SK-N-SH treated with all-trans-retinoic acid at 6 μM for 48 hours (cell line): ENCODE results near the gene DNM2.
"Not testable (repeated sequence)": the region's sequence is repeated elsewhere in the genome, so short reads cannot be mapped to it uniquely, and the experiment has no call there.

Source experiments
- ATAC-seq: fragments of 200-7000 bp; cut with Tn5 transposase; 3 replicates; pipeline ENCODE4 v1.9.1; 2020; ENCODE audit warnings: mild to moderate bottlenecking, moderate library complexity
- ARNTL ChIP-seq: fragments of 450-650 bp; formaldehyde crosslinking; IDR thresholded peaks from 2 replicates; pipeline ENCODE4 v1.5.0; 2020; ENCODE audit warnings: low read depth, mild to moderate bottlenecking, moderate library complexity, borderline replicate concordance
- BACH2 ChIP-seq: fragments of 250-450 bp; sonication (Bioruptor Pico); IDR thresholded peaks from 2 replicates; pipeline ENCODE4 v1.9.0; 2021; ENCODE audit warnings: mild to moderate bottlenecking, borderline replicate concordance
- CSDC2 ChIP-seq: fragments of 250-450 bp; sonication (Bioruptor Pico); IDR thresholded peaks from 2 replicates; pipeline ENCODE4 v1.5.0; 2020; ENCODE audit warnings: mild to moderate bottlenecking, moderate library complexity
- GLIS3 ChIP-seq: fragments of 250-450 bp; sonication (Bioruptor Pico); IDR thresholded peaks from 2 replicates; pipeline ENCODE4 v1.5.0; 2020; ENCODE audit warnings: mild to moderate bottlenecking, moderate library complexity
- ISL1 ChIP-seq: fragments of 250-450 bp; sonication (Bioruptor Pico); IDR thresholded peaks from 2 replicates; pipeline ENCODE4 v2.1.2; 2022; ENCODE audit warnings: mild to moderate bottlenecking, moderate library complexity
- OSR1 ChIP-seq: fragments of 250-450 bp; sonication (Bioruptor Pico); IDR thresholded peaks from 2 replicates; pipeline ENCODE4 v1.8.0; 2022; ENCODE audit warnings: moderate library complexity, mild to moderate bottlenecking, inconsistent platforms
- PATZ1 ChIP-seq: fragments of 250-450 bp; sonication (Bioruptor Pico); IDR thresholded peaks from 2 replicates; pipeline ENCODE4 v1.8.0; 2020; ENCODE audit warnings: mild to moderate bottlenecking, moderate library complexity, borderline replicate concordance
- POU6F1 ChIP-seq: fragments of 250-450 bp; sonication (Bioruptor Pico); IDR thresholded peaks from 2 replicates; pipeline ENCODE4 v1.8.0; 2021; ENCODE audit warnings: low read depth, mild to moderate bottlenecking, moderate library complexity, borderline replicate concordance
- PPARA ChIP-seq: fragments of 250-450 bp; sonication (Bioruptor Pico); IDR thresholded peaks from 2 replicates; pipeline ENCODE4 v1.5.0; 2020; ENCODE audit warnings: mild to moderate bottlenecking, borderline replicate concordance
- RARB ChIP-seq: fragments of 250-450 bp; sonication (Bioruptor Pico); IDR thresholded peaks from 2 replicates; pipeline ENCODE4 v1.8.0; 2021; ENCODE audit warnings: mild to moderate bottlenecking, moderate library complexity
- SNAI2 ChIP-seq: fragments of 250-450 bp; sonication (Bioruptor Pico); IDR thresholded peaks from 2 replicates; pipeline ENCODE4 v1.5.0; 2020; ENCODE audit warnings: mild to moderate bottlenecking, moderate library complexity
- TCF4 ChIP-seq: fragments of 250-450 bp; sonication (Bioruptor Pico); IDR thresholded peaks from 2 replicates; pipeline ENCODE4 v1.8.0; 2021; ENCODE audit warnings: mild to moderate bottlenecking, moderate library complexity, borderline replicate concordance
- TOX ChIP-seq: fragments of 250-450 bp; sonication (Bioruptor Pico); IDR thresholded peaks from 2 replicates; pipeline ENCODE4 v1.8.0; 2021; ENCODE audit warnings: mild to moderate bottlenecking, moderate library complexity, borderline replicate concordance
- ZC3H10 ChIP-seq: fragments of 250-450 bp; sonication (Bioruptor Pico); IDR thresholded peaks from 2 replicates; pipeline ENCODE4 v1.5.1; 2021; ENCODE audit warnings: mild to moderate bottlenecking, moderate library complexity
- ZFP3 ChIP-seq: fragments of 250-450 bp; sonication (Bioruptor Pico); IDR thresholded peaks from 2 replicates; pipeline ENCODE4 v1.5.0; 2020; ENCODE audit warnings: mild to moderate bottlenecking, moderate library complexity
- ZFP30 ChIP-seq: fragments of 450-650 bp; formaldehyde crosslinking; IDR thresholded peaks from 2 replicates; pipeline ENCODE4 v1.5.0; 2022; ENCODE audit warnings: mild to moderate bottlenecking, moderate library complexity
- ZNF70 ChIP-seq: fragments of 450-650 bp; formaldehyde crosslinking; IDR thresholded peaks from 2 replicates; pipeline ENCODE4 v1.5.0; 2020; ENCODE audit warnings: mild to moderate bottlenecking, moderate library complexity
- ZNF8 ChIP-seq: fragments of 450-650 bp; formaldehyde crosslinking; IDR thresholded peaks from 2 replicates; pipeline ENCODE4 v1.5.0; 2020; ENCODE audit warnings: mild to moderate bottlenecking, moderate library complexity
- TF ChIP-seq, protein P1 (sequence below): fragments of 250-450 bp; sonication (Bioruptor Pico); IDR thresholded peaks from 2 replicates; pipeline ENCODE4 v1.5.1; 2021; ENCODE audit warnings: mild to moderate bottlenecking, moderate library complexity

The DNM2 gene

GRCh38 chr19:10836479-10837330 is 118.8 kb downstream of the DNM2 start (continued):
- TF ChIP-seq PATZ1 (no peak), SNAI2 (peak; percentile 62; the same call in 1 of the 2 replicates)
- TF ChIP-seq, all 23 proteins: peak for 5

- not testable (repeated sequence) for ATAC-seq
Measured at GRCh38 chr19:10837649-10838048, 119.8 kb downstream of the DNM2 start.

DNA sequence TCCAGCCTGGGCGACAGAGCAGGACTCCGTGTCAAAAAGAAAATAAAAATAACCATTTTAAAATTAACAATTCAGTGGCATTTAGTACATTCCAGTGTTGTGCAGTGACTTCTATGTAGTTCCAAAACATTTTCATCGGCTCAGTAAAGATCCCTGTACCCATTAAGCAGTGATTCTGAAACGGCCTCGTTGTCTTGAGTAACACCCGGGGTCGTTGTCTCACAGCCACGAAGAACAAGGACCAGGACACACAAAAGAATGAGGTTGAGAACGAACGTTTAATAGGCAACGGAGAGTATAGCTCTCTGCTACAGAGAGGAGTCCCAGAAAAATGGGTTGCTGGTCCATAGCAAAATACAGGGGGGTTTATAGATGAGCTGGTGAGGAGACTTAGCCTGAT is 120.5 kb downstream of the DNM2 start:
- TF ChIP-seq POU6F1 (CRISPR knock-in tag) (no peak), ZNF70 (CRISPR knock-in tag) (no peak), BACH2 (CRISPR knock-in tag) (no peak), TOX (no peak), PPARA (no peak), ZNF8 (CRISPR knock-in tag) (no peak), ZC3H10 (no peak), RARB (no peak), ISL1 (CRISPR knock-in tag) (no peak), SNAI2 (no peak), CSDC2 (CRISPR knock-in tag) (no peak), ZFP30 (CRISPR knock-in tag) (no peak), TCF4 (CRISPR knock-in tag) (no peak), PATZ1 (no peak), ZFP3 (no peak), GLIS3 (CRISPR knock-in tag) (no peak), OSR1 (CRISPR knock-in tag) (no peak)
- TF ChIP-seq, protein P1, sequence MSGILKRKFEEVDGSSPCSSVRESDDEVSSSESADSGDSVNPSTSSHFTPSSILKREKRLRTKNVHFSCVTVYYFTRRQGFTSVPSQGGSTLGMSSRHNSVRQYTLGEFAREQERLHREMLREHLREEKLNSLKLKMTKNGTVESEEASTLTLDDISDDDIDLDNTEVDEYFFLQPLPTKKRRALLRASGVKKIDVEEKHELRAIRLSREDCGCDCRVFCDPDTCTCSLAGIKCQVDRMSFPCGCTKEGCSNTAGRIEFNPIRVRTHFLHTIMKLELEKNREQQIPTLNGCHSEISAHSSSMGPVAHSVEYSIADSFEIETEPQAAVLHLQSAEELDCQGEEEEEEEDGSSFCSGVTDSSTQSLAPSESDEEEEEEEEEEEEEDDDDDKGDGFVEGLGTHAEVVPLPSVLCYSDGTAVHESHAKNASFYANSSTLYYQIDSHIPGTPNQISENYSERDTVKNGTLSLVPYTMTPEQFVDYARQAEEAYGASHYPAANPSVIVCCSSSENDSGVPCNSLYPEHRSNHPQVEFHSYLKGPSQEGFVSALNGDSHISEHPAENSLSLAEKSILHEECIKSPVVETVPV (CRISPR knock-in tag): no peak
- TF ChIP-seq, all 23 proteins: peak for 0
- no peak for ATAC-seq

GRCh38 chr19:10839114-10840050 is 121.5 kb downstream of the DNM2 start:
- no peak for TF ChIP-seq ARNTL (CRISPR knock-in tag)
- TF ChIP-seq ISL1 (CRISPR knock-in tag): no peak
- peak; percentile 83 for TF ChIP-seq ZNF8 (CRISPR knock-in tag)
- ATAC-seq: no peak

DNA sequence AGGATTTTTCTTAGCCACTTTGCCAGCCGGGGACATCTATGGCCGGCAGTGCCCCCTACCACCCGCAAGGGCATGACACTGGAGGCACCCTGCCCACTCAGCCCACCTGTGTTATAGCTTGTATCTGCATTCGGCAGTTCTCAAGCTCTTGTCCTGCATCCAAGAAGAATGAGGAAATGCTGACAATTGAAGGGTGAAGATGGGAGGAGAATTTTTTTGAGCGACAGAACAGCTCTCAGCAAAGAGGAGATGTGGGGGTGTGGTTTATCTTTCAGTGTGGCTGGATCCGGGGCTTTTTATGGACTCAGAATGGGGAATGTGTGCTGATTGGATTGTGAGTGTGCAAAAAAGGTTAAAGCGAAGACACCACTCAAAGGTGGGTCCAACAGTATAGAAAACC is 124.9 kb downstream of the DNM2 start:
- no peak for TF ChIP-seq RARB
- no peak for TF ChIP-seq CSDC2 (CRISPR knock-in tag)

More for the DNA sequence above, 124.9 kb downstream of the DNM2 start:
- ATAC-seq: no peak
